AG08395 (cell line): ENCODE data around the gene RTN4R.
A peak's percentile ranks its signal among the peaks of the same experiment; 100 is the strongest.
"Not testable (repeated sequence)": the region's sequence is repeated elsewhere in the genome, so short reads cannot be mapped to it uniquely, and the experiment has no call there.

Source experiments
- DNase-seq: peaks from one replicate; pipeline ENCODE4 v3.0.0; 2012; ENCODE audit warnings: mixed read lengths, low spot score

Gene RTN4R

DNA sequence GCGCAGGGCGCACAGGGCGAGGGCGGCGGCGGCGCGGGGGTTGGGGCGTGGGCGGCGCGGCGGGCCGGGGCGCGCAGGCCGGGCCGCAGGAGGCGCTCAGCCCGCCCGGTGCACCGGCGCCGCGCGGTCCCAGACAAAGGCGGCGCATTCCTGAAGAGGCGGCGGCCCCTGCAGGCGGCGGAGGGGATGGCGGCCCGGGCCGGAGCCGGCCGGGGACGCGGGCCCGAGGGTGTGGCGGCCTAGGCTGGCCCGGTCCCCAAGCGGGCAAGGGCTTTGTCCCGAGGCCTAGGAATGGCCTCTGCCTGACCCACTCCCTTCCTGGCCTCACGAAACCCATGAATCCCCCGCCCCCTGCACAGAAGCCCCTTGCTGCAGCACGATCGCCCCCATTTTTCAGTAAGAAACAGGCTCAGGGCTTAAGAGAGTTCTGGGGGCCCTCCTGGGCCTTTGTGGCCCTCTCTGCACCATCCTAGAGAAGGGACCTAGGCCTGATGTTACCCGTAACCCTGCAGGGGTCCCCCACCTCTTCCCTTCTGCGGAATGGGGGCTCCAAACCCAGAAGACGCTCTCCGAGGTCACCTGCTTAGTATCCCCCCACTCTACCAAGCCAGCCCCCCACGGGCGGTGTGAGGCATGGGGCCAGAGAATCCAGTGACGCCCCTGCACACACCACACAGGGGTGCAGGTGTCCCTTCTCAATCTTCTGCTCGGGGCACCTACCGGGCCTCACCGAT lies at the start of gene RTN4R:
Gene RTN4R, minus strand, starts transcription at position 40 of the 734 bp plus-strand sequence. CDS start 226 bp downstream, outside the sequence.
- peak; percentile 65 for DNase-seq

DNA sequence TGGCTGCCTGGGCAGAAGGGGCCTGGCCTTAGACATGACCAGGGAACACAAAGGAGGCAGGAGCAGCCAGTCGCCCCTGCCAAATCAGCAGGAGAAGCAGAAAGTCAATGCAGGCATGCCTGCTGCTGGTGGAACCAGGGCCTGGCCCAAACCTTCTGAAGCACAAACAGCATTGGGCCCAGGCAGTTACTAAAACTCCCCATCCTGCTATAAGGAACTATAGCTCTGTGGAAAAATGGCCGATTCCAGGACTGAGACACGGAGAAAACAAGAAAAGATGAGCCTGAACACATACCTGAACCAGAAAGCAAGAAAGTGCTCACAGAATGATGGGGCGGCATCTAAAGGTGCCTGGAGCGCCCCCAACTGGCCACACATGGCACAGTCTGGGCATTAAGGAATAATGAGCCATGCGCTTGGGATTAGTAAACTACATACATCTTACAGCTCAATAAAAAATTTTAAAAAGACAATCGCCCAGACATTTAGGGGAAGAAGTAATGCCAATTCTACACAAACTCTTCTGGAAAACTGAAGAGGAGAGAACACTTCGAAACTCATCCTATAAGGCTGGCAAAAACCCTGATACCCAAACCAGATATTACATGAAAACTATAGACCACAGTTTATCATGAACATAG lies 49.4 kb upstream of the RTN4R start:
- not testable (repeated sequence) for DNase-seq

DNA sequence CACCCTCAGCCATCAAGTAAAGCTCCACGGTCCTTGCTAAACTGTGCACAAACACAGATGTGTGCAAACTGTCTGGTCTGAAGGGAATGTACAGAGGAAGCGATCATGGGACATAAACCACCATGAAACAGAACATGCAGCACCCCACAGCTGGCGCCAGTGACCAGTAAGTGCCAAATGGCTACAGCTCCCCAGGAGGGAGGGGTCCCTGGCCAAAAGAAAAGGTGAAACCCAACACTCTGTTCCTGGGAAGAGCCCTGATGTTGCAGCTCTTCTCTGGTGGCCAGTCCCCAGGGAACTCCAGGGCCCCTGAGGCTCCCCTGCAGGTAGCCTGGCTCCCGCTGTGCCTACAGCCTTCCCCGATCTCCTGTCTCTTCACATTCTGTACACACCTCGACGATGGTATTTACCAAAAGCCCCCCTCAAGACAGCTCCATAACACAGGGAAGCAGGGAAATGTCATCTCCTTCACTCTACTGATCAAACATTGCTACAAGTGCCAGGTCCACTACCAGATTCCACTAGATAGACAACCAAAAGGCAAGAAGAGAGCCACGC lies 48.8 kb upstream of the RTN4R start:
- no peak for DNase-seq

DNA sequence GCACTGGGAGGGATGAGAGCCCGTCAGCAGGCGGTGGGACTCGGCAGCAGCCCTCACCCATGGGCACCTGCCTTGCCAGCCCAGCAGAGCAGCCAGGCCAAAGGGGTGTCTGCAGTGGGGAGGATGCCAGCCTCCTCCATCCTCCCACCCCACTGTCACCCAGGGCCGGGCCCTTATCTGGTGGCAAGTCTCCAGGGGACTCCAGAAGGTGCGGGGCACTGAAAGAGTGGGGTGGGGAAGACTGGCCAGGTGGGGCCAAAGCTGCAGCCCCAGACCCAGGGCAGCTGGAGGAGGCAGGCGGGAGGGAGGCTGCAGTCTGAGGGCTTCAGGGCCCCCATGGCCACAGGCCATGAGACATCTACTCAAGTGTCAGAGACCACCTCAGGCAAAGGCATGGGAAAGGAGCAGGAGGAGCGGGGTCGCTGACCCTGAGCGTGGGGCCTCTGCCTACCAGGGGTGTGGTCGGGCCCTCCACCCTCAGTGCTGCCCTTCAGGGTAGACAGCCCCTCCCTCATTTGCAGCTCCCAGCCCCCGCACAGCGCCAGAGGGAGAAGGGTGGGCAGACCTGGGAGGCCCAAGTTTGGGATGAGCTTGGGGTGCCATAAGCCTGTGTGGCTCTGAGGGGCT lies 48.2 kb upstream of the RTN4R start:
- no peak for DNase-seq

DNA sequence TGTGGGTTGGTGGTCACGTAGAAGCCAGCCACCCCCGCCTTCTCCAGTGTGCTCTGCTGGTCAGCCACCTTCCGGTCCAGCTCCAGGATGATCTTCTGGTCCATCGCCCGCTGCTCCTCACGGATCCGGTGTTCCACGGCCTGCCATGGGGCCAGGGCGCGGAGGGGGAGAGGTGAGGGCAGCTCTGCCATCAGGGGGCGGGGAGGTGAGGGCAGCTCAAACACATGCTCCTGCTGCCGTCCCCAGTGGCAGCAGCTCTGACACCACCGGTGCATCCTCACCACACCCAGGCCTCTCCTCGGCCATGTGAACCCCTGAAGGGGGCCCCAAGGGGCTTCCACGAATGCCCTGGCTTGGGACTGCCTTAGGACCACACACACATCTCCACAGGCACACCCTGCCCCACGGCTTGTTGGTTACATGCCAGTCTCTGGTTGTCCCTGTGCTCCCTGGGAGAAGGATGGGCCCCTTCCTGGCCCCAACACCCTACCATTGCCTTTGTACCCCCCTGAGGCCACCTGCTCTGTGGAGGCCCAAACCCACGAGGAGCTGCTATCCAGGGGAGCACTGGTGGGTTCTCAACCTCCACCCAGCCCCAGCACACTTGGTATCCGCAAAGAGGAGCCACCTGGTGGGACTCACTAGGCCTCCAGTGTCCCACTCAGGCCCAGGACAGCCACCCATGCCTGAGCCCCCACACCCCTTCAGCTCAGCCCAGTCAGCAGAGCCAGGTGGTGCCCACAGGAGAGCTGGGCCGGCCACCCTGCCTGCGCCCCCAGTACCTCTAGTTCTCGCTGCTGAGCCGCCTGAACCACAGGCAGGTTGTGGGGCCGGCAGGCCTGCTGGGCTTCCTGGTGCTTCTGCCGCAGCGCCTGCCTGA lies 47.5 kb upstream of the RTN4R start:
- no peak for DNase-seq

DNA sequence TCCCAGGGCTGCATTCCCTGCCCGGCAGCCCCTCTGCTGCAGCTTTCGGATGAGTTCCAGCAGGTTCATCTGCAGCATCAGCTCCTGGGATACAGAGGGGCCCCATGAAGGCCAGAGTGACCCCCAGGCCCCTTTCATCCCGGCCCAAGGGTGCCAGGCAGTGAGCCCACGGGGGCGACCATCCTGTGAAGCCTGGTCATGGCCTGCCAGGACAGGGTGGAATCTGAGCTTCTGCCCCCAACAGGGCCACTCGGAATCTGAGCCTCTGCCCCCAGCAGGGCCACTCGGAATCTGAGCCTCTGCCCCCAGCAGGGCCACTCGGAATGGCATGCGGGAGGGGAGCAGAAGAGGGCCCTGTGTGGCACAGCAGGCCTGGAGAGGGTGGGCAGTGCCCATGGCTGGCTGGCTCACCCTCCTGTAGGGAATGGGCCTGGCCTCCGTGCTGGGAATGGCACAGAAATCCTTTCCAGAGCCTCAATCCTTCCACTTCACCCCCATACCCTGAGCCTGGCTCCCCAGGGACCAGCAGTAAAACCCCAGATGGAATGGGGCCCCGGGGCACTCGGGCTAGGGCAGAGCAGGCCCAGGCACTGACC lies 46.7 kb upstream of the RTN4R start:
- DNase-seq, result not testable (repeated sequence)

DNA sequence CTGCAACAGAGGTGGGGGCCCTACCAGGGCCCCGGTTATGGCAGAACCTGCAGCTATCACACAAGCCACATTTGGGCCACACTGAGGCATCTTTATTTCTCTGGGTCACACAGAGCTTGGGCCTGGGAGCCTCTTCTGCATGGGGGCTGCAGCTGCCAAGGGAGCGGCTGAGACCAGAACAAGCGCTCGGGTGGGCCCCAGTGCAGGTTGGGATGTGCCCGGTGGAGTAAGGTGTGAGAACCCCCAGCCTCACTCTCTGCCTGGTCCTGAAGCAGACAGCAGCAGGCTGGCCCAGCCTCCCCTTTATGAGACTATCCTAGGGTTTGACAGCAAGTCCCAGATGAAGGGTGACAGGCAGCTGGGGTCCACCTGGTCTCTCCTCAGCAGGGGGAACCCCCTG lies 46.1 kb upstream of the RTN4R start:
- DNase-seq, result not testable (repeated sequence)

DNA sequence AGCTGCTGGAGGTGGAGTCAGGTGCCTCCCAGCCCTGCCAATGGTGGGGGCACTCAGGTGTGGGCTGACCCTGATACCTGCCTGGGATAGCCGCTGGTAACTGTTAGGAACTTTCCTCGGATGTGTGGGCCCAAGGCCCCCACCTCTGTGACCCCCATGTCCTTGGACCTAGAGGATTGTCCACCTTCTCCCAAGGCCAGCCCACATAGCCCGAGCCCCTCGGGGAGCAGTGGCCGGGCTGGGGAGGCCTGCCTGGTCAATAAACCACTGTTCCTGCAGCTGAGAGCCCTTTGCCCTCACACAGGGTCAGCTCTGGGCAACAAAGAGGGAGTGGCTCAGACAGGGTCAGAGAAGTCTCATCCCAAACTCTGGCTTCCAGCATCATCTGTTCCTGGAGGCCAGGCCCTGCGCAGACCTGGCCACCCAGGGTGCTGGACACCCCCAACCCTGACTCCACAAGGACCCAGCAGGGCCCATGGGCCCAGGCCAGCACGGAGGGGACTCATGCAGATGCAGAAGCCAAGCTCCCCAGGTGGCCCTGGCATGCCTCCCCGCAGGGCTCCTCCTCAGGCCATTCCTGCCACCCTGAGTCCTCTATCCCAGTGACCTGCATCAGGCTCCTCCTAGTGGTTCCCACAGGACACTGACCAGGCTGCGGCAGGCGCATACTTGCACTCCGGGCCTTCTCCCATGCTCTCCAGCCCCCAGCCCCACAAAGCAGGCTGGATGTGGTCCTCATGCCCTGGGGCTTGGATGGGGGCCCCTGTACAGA lies 45.4 kb upstream of the RTN4R start:
- DNase-seq, result not testable (repeated sequence)

DNA sequence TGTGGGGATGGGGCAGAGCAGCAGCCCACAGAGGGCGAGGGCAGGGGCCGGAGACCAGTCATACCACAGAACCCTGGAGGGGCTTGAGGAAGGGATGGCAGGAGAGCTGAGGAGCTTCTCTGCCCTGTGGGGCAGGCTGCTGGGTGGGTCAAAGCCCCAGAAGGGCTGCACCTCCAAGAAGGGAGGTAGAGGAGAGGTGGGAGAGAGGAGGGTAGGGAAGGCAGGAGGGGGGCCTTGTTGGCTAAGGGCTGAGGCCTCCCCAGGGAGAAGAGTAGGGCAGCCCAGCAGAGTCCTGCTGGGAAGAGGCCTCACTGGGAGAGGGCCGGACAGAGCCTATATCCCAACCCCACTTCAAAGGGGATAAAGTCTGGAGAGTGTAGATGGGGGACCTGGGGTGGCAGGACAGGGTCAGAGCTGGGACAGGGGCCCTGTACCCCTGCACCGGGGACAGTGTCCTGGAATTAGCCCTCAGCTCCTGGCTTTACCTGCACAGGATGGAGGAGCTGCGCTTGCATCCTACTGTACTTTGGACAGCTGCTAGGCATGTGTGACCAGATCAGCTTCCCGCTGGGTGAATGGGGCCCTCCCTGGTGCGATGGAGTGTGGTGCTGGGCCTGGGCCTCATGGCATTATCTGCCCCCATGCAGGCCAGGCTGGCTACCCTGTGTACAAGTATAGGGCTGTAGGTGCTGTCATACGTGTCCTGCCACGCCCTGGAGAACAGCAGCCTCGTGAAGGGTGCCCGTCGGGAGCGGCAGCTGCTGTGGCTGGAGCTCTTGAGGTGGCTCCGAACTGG lies 44.5 kb upstream of the RTN4R start:
- no peak for DNase-seq

DNA sequence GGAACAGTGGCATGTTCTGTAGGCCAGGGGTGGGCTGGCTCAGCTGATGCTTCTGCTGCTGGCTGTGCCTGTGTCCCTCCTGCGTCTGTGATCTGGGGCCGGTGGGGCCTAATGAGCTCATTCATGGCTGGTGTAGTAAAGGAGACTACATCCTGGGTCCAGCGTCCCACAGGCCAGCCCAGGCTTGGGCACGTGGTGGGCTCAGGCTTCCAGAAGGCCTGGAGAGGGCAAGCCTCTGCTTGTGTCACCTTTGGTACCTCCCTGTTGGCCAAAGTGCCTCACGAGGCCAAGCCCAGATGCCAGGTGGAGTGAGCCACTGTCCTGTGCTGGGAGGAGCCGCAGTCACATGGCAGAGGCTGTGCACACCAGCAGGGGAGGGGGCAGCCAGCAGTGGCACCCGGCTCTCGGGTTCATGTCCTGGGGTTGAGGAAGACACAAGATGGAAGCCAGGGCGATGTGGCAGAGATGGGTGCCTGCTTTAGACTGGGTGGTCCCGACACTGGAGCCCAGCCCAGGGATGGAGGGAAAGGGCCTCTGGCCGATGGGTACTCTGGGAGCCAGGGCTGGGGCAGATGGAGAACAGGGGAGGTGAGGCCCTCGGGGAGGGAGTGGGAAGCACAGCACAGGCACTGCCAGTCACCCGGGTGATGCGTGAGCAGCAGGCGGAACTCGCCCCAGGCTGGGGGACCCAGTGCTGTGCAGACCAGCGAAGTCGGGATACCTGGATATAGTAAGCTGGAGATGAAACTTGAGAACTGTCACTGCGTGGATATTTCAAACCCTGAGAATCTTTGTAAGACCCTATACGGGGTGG lies 43.3 kb upstream of the RTN4R start:
- DNase-seq, result not testable (repeated sequence)

DNA sequence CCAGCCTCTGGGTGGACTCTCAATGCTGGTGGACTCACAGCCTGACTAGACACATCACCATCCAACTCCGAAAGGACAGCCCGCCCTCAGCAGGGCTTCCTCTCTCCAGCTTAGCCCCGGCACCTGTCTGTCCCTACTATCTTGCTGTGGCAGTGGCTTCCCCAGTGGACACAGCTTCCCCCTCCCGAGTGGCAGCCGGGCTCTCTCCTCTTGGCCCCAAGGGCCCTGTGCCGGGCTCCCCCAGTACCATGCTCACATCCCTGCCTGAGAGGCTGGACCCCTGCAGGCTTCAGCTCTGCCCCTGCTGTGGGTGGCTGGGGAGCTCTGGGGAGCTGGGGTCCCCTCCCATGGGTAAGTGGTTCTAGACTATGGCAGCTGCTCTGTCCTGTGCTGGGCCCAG lies 42.7 kb upstream of the RTN4R start:
- not testable (repeated sequence) for DNase-seq

DNA sequence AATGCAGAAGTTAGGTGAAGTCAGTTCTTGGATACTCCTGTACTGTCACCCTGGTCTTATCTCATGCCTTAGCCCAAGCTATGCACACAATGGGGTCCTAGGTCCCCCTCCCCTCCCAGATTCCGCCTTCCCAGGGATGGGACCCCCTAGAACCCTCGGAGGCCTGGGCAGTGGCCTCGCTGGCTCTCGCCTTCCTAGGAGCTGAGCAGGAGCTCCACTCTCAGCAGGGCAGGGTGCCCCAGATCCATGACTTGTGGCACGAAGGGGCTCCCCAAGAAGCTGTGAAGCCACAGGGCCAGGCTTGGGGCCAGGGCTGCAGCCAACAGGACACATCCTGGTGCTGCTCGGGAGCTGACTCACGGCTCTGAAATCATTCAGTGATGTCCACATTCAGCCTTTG lies 42.1 kb upstream of the RTN4R start:
- not testable (repeated sequence) for DNase-seq

DNA sequence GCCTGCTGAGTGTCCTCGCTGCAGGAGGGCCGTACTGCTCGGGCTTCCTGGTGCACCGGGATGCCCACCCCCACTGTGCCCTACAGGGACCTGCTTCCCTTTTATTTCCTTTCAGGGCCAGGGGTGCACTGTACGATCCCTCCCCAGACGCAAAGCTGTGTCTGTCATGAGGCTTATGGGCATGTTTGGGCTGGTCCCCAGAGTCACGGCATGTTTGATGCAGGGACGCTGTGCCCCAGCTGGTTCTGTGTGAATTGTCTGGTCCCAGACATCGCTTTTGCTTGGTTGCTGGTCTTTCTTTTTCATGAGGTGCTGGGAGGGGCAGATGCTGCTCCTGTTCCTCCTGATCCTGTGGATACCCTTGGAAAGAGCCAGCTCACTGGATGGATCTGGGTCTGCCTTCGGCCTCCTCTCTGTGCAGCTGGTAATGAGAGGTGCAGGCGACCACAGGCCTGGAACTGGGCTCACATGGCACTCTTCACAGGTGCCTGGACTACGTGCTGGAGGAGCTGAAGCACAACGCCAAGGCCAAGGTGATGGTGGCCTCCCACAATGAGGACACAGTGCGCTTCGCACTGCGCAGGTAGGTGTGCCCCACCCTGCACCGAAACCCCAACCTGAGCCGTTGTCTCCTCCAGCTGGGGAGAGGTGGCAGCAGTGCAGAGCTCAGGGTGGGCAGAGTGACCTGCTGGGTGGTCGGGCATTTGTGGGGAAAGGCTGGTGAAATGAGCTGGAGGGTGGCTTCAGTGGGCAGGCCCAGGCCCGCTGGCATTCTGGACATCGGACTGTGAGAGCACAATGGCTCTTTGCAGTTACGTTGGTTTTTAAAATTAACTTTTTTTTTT lies 40.9 kb upstream of the RTN4R start:
- not testable (repeated sequence) for DNase-seq

DNA sequence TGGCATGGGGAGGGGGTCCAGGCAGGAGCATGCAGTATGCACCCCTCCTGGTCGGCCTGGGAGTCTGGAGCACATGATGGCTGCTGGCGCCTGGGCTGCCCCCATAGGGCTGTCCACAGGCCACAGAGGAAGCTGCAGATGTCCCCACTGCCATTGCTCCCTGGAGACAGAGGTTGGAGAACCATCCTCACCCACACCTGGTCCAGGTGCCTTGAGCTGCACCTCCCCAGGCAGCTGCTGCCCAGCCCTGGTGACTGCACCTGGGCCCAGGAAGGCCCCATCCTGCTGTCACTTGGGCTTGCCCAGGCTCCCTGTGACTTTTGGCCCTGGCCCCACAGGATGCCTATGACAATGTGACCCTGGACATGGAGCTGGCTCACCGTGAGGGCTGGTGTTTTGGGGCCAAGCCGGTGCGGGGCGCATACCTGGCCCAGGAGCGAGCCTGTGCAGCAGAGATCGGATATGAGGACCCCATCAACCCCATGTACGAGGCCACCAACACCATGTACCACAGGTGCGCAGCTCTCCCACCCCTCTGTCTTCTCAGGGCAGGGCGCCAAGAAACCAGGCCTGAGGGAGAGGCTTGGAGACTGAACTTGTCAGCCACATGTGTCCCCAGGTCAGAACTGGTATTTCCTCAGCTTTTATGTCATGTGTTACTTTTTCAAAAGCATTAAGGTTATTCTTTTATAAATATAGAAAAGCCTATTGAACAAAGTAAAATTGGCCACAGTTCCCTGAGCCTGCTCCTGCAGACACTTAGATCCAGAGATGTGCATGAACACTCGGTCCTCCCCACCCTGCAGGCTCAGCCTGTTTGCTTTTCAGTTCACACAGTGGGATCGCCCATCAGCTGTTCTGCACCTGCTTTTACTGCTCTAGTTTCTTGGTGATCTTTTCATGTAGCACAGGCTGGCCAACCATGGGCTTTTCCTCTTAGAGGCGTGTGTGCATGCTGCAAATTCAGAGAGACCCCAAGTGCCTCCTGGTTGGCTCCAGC lies 39.6 kb upstream of the RTN4R start:
- DNase-seq, result not testable (repeated sequence)

DNA sequence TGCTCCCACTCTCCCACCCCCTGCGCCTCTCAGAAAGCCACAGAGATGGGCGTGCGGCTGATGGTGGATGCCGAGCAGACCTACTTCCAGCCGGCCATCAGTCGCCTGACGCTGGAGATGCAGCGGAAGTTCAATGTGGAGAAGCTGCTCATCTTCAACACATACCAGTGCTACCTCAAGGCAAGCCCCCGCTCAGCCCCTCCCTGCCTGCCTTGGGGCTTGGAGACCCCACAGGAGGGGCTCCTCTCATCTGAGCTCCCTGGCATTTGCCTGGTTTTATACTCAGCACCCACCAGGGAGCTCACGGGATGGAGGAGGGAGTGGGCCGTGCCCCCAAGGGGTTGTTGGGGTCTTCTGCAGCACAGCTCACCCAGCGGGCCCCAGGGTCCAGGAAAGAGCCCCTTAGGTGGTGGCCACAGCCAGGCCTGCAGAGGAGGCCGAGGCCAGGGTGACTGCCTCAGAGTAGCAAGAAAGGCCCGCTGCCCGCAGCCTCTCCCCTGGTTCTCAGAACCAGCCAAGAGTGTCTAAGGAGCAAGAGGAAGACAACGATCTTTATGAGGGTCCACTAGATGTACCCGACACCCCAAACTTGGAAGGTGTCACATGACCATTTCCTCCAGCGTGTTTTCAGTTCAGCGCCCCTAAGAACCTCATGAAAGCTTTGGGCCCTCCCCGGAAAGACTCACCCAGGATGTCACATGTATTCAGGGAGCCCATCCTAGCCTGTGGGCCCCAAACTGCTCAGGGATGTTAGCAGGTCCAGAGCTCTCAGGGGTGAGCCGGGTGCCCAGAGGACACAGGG lies 38.7 kb upstream of the RTN4R start:
- not testable (repeated sequence) for DNase-seq
